CD14-positive monocyte (primary cell): ENCODE results near the gene MICB. TPM values are rescaled to one million over a fixed set of nuclear protein-coding genes. Genes with fewer than 3 reads are reported as not detected.
A peak's percentile ranks its signal among the peaks of the same experiment; 100 is the strongest.

Experiments used
- DNase-seq, 3 donors: peaks; one replicate each; pipeline ENCODE4 v3.0.0-alpha.2; 2011 to 2022
- H2AFZ ChIP-seq: 2 replicates; pipeline ENCODE4 v1.6.0; 2012; ENCODE audit warnings: mild to moderate bottlenecking, low read depth, low read length, inconsistent platforms; ENCODE audit not compliant: insufficient read depth, poor library complexity, severe bottlenecking
- H3K27ac ChIP-seq, 2 donors: 1 replicate in 1 of 2; 2 replicates in 1 of 2; pipeline ENCODE4 v1.5.1; 2012 to 2013; ENCODE audit warnings: low read length in 2 of 2, control low read depth in 1 of 2, inconsistent platforms in 1 of 2, low read depth in 1 of 2, mild to moderate bottlenecking in 1 of 2
- H3K27me3 ChIP-seq, 2 donors: one replicate each; pipeline versions ENCODE4 v1.6.0 to v1.6.1; 2011 to 2013; ENCODE audit warnings: low read length in 2 of 2; ENCODE audit not compliant: control insufficient read depth in 2 of 2, insufficient read depth in 2 of 2
- H3K36me3 ChIP-seq, 2 donors: replicated peaks in 1 of 2; 1 replicate in 1 of 2; 2 replicates in 1 of 2; pipeline versions ENCODE4 v1.5.1 to v1.6.1; 2012 to 2013; ENCODE audit warnings: low read length in 2 of 2, control low read depth in 1 of 2, inconsistent platforms in 1 of 2, mild to moderate bottlenecking in 1 of 2; ENCODE audit not compliant: insufficient read depth in 2 of 2, control insufficient read depth in 1 of 2
- H3K4me1 ChIP-seq, 2 donors: 1 replicate in 1 of 2; 2 replicates in 1 of 2; pipeline versions ENCODE4 v1.5.1 to v1.6.1; 2012 to 2013; ENCODE audit warnings: low read length in 2 of 2, control low read depth in 1 of 2, inconsistent platforms in 1 of 2, mild to moderate bottlenecking in 1 of 2, moderate library complexity in 1 of 2; ENCODE audit not compliant: insufficient read depth in 2 of 2, control insufficient read depth in 1 of 2
- H3K4me2 ChIP-seq: replicated peaks from 2 replicates; pipeline ENCODE3; 2012; ENCODE audit warnings: low read length, moderate library complexity, mild to moderate bottlenecking; ENCODE audit not compliant: poor library complexity, severe bottlenecking; ENCODE audit errors: extremely low read depth
- H3K4me3 ChIP-seq, 3 experiments: fragments of 200-600 bp in 1 of 3; sonication (generic) in 1 of 3; replicated peaks in 1 of 3; 1 replicate in 2 of 3; 2 replicates in 1 of 3; pipeline ENCODE4 v1.5.1; 2011 to 2013; ENCODE audit warnings: low read length in 3 of 3, mild to moderate bottlenecking in 3 of 3, control low read depth in 2 of 3, low read depth in 2 of 3, inconsistent platforms in 1 of 3, moderate library complexity in 1 of 3
- H3K79me2 ChIP-seq: 2 replicates; pipeline ENCODE4 v1.6.0; 2012; ENCODE audit warnings: mild to moderate bottlenecking, control low read depth, inconsistent platforms, low read length, moderate library complexity; ENCODE audit not compliant: insufficient read depth
- H3K9ac ChIP-seq: 2 replicates; pipeline ENCODE4 v1.6.0; 2017; ENCODE audit warnings: low read length, mild to moderate bottlenecking; ENCODE audit not compliant: insufficient read depth, poor library complexity, severe bottlenecking
- H3K9me3 ChIP-seq, 2 donors: replicated peaks in 1 of 2; 1 replicate in 1 of 2; 2 replicates in 1 of 2; pipeline versions ENCODE4 v1.5.1 to v1.6.1; 2012 to 2013; ENCODE audit warnings: low read length in 2 of 2, control low read depth in 1 of 2; ENCODE audit not compliant: control insufficient read depth in 1 of 2, insufficient read depth in 1 of 2
- H4K20me1 ChIP-seq: 2 replicates; pipeline ENCODE4 v1.6.0; 2012; ENCODE audit warnings: mild to moderate bottlenecking, low read length, control low read depth, moderate library complexity; ENCODE audit not compliant: insufficient read depth
- H3K27ac Mint-ChIP-seq, 7 donors: one replicate each; pipeline ENCODE4 v1.8.0; 2020; ENCODE audit warnings: mild to moderate bottlenecking in 7 of 7, mixed read lengths in 7 of 7, moderate library complexity in 6 of 7, inconsistent platforms in 2 of 7
- H3K27me3 Mint-ChIP-seq, 3 donors: one replicate each; pipeline ENCODE4 v1.8.0; 2021 to 2022; ENCODE audit warnings: low read depth in 3 of 3, mild to moderate bottlenecking in 3 of 3, mixed read lengths in 3 of 3, moderate library complexity in 3 of 3, inconsistent platforms in 1 of 3
- H3K36me3 Mint-ChIP-seq, 2 donors: one replicate each; pipeline ENCODE4 v1.8.0; 2020; ENCODE audit warnings: mixed read lengths in 2 of 2, inconsistent platforms in 1 of 2, mild to moderate bottlenecking in 1 of 2
- H3K4me1 Mint-ChIP-seq: one replicate; pipeline ENCODE4 v1.8.0; 2020; ENCODE audit warnings: mild to moderate bottlenecking, mixed read lengths
- H3K4me3 Mint-ChIP-seq, 2 donors: one replicate each; pipeline ENCODE4 v1.8.0; 2020; ENCODE audit warnings: mild to moderate bottlenecking in 2 of 2, mixed read lengths in 2 of 2, moderate library complexity in 1 of 2
- H3K9me3 Mint-ChIP-seq, 7 donors: one replicate each; pipeline ENCODE4 v1.8.0; 2020 to 2022; ENCODE audit warnings: mixed read lengths in 7 of 7, mild to moderate bottlenecking in 6 of 7, moderate library complexity in 6 of 7, inconsistent platforms in 2 of 7
- CTCF ChIP-seq: fragments of 200-600 bp; IDR thresholded peaks from one replicate; pipeline ENCODE4 v1.8.0; 2022; ENCODE audit warnings: antibody characterized with exemption, mild to moderate bottlenecking
- WGBS: methylation state at CpG from one replicate; pipeline ENCODE4 v1.1.5; 2013; ENCODE audit warnings: missing lambda C conversion rate; ENCODE audit not compliant: insufficient coverage; 5-methylcytosine and 5-hydroxymethylcytosine counted together
- intact Hi-C, 2 donors: fragments of 100-400 bp; cut with micrococcal nuclease; formaldehyde crosslinking; loops; one replicate each; pipeline versions ENCODE4 v1.15.0 to v1.15.1; 2023
- polyA plus RNA-seq, 3 donors: library from polyadenylated mRNA; depleted of rRNA in 1 of 3; unstranded in 2 of 3; stranded (reverse) in 1 of 3; fragments of 300-500 nt in 2 of 3; fragments of >200 nt in 1 of 3; fragmentation: Illumina TruSeq in 2 of 3; gene quantifications; 1 replicate in 2 of 3; 2 replicates in 1 of 3; pipeline ENCODE4 v1.2.3, GENCODE V29; 2012 to 2021

MICB gene
- polyA plus RNA-seq, 3 donors, result 8.1 to 34.8 (median 11.4) TPM

DNA sequence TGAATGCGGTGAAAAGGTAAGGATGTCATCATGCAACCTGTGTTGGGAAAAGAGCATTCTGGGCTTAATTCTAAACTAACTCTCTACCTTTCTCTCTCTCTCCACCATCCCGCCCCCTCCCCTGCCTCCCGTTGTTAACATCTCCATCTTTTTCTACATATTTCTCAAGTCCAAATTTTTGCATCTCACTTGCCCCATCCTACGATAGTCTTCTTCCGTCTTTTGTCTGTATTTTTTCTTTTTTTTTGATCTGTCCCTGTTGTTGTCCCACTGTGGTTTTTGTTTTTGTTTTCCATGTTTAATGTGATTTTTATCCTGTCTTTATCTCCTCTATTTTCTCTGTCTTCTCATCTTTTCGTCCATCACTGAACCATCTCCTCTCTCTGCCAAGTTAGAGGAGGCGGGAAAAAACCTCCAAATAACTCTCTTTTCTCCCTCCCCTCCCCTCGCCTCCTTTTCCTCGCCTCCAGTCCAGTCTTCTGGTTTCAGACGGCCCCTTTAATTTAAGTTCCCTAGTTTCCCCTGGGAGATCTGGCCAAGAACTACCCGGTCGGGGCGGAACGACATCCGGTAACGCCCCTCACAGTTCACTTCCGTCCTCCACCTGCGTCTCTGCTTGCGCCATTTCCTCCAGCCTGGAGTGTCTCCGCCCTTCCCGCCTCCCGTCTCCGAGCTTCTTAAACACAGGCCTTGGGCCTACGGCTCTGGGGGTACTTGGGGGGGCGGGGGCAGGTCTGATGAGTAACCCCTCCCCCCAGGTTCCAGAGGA lies 49.2 kb downstream of the MICB start, which contains the start of gene NFKBIL1:
NFKBIL1 (plus strand) TSS at position 651 of the 769 bp plus-strand sequence; CDS start at position 738, 87 bp downstream.
- Histone ChIP-seq H4K20me1 (no peaks in the 10 kb centered on the region), H3K4me2 (peak within 1 kb of the TSS; percentile 70), H2AFZ (peak within 1 kb of the TSS; percentile 58), H3K27ac (peak within 1 kb of the TSS; percentile 54 to 68), H3K79me2 (peaks cover 50% of the 10 kb centered on the region), H3K9me3 (no peaks in the 10 kb centered on the region), H3K9ac (peak within 1 kb of the TSS; percentile 41), H3K36me3 (peaks cover 0 to 21% of the 10 kb centered on the region in 2 donors), H3K4me3 (peak within 1 kb of the TSS; percentile 33 to 71 (median 34)), H3K27me3 (no peaks in the 10 kb centered on the region), H3K4me1 (peaks cover 36 to 45% of the 10 kb centered on the region in 2 donors)
- peak; percentile 52 for TF ChIP-seq CTCF
- intact Hi-C loops, result loop anchor here (2.0 to 10.0 kb wide), 7 partner anchors 52 to 408 kb away; partner anchors contain the start of genes C6orf47 (in 1 of the 2), CLIC1 (in 1 of the 2), GPANK1 (in 1 of the 2) and MICB (in 1 of the 2)
- WGBS, result 0% methylated on average over 8 of the region's 25 CpGs
- Mint-ChIP-seq H3K9me3 (no peaks in the 10 kb centered on the region), H3K27ac (peak within 1 kb of the TSS; percentile 86 to 96 (median 92)), H3K4me3 (peak within 1 kb of the TSS; percentile 65 to 86), H3K4me1 (peaks cover 45% of the 10 kb centered on the region), H3K36me3 (peaks cover 11 to 22% of the 10 kb centered on the region in 2 donors), H3K27me3 (no peaks in the 10 kb centered on the region)
- peak; percentile 87 to 95 (median 92) for DNase-seq

DNA sequence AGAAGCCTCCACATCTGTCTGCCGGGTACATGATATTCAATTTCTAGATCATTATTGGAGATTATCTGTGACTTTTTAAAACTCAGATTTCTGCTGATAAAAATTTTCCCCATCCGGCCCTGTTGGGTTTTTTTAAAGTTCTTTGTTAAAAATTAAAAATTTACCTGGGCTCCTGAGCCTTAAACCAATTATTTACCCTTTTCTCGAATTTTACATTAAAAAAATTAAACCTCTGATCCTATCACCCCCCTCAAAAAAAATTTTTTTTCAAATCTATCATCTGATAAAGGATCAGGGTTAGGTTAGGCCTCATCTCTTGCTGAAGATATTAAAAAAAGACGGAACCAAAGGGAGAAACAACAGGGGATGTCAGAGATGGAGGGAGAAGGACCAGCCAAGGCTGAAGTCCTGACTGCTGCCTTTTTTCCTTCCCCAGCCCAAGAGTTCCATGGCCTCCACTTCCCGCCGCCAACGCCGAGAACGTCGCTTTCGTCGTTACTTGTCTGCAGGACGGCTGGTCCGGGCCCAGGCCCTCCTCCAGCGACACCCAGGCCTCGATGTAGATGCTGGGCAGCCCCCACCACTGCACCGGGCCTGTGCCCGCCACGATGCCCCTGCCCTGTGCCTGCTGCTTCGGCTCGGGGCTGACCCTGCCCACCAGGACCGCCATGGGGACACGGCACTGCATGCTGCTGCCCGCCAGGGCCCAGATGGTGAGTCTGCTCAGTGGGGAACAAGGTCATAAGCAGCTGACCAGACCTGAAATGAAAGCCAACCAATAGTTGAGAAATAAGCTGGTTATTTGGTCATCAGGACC lies 50.0 kb downstream of the MICB start:
- Histone ChIP-seq H4K20me1 (no peaks in the 10 kb centered on the region), H2AFZ (peak overlapping the region; percentile 58), H3K4me1 (peaks cover 33 to 42% of the 10 kb centered on the region in 2 donors), H3K27ac (peak overlapping the region; percentile 54 to 68), H3K79me2 (peaks cover 46% of the 10 kb centered on the region), H3K4me2 (peak overlapping the region; percentile 70), H3K4me3 (peak overlapping the region; percentile 28 to 71 (median 33)), H3K27me3 (no peaks in the 10 kb centered on the region), H3K36me3 (peaks cover 0 to 21% of the 10 kb centered on the region in 2 donors), H3K9ac (peak overlapping the region; percentile 41), H3K9me3 (no peaks in the 10 kb centered on the region)
- H3K36me3 Mint-ChIP-seq, result peaks cover 11 to 23% of the 10 kb centered on the region in 2 donors
- no peaks in the 10 kb centered on the region for H3K27me3 Mint-ChIP-seq
- peak overlapping the region; percentile 65 to 86 for H3K4me3 Mint-ChIP-seq
- no peak for TF ChIP-seq CTCF
- WGBS, result 87% methylated on average over 21 of the region's 24 CpGs
- no peaks in the 10 kb centered on the region for H3K9me3 Mint-ChIP-seq
- H3K27ac Mint-ChIP-seq, result peak overlapping the region; percentile 86 to 96 (median 92)
- intact Hi-C loops, result loop anchor here (2.0 to 10.0 kb wide), 7 partner anchors 51 to 407 kb away; partner anchors contain the start of genes C6orf47 (in 1 of the 2), CLIC1 (in 1 of the 2), GPANK1 (in 1 of the 2) and MICB (in 1 of the 2)
- DNase-seq, result peak in 1 of 3 donors; percentile 22
- H3K4me1 Mint-ChIP-seq, result peaks cover 45% of the 10 kb centered on the region
